HEK293 (cell line): ENCODE measurements around the gene SFXN3.

Experiments used
- AEBP2 ChIP-seq: fragments of 450-650 bp; formaldehyde crosslinking; IDR thresholded peaks from 2 replicates; pipeline ENCODE4 v1.5.1; 2016; ENCODE audit warnings: missing biosample characterization, missing genetic modification characterization, borderline replicate concordance
- BCL11A ChIP-seq: fragments of 450-650 bp; formaldehyde crosslinking; IDR thresholded peaks from 2 replicates; pipeline ENCODE4 v1.5.1; 2016; ENCODE audit warnings: low read depth, missing biosample characterization, missing genetic modification characterization
- GLI4 ChIP-seq: fragments of 450-650 bp; formaldehyde crosslinking; IDR thresholded peaks from 2 replicates; pipeline ENCODE4 v1.5.1; 2016; ENCODE audit warnings: missing biosample characterization, missing genetic modification characterization
- IKZF3 ChIP-seq: fragments of 450-650 bp; IDR thresholded peaks from 2 replicates; pipeline ENCODE4 v1.5.0; 2018; ENCODE audit warnings: missing biosample characterization, mild to moderate bottlenecking, missing genetic modification characterization, moderate library complexity
- KLF16 ChIP-seq: fragments of 450-650 bp; formaldehyde crosslinking; IDR thresholded peaks from 2 replicates; pipeline ENCODE4 v1.5.1; 2017; ENCODE audit warnings: missing biosample characterization, missing genetic modification characterization
- KLF9 ChIP-seq: fragments of 450-650 bp; formaldehyde crosslinking; IDR thresholded peaks from 2 replicates; pipeline ENCODE4 v1.5.1; 2016; ENCODE audit warnings: missing biosample characterization, missing genetic modification characterization, low read depth
- SALL2 ChIP-seq: fragments of 450-650 bp; formaldehyde crosslinking; IDR thresholded peaks from 2 replicates; pipeline ENCODE4 v1.5.0; 2017; ENCODE audit warnings: missing biosample characterization, mild to moderate bottlenecking, missing genetic modification characterization, borderline replicate concordance
- SP2 ChIP-seq: fragments of 450-650 bp; formaldehyde crosslinking; IDR thresholded peaks from 2 replicates; pipeline ENCODE4 v1.5.1; 2016; ENCODE audit warnings: missing biosample characterization, missing genetic modification characterization
- SP3 ChIP-seq: fragments of 450-650 bp; formaldehyde crosslinking; IDR thresholded peaks from 2 replicates; pipeline ENCODE4 v1.5.1; 2016; ENCODE audit warnings: missing biosample characterization, missing genetic modification characterization
- SP7 ChIP-seq: fragments of 450-650 bp; formaldehyde crosslinking; IDR thresholded peaks from 2 replicates; pipeline ENCODE4 v1.5.1; 2016; ENCODE audit warnings: missing biosample characterization, missing genetic modification characterization
- TRIM28 ChIP-seq: IDR thresholded peaks from 2 replicates; pipeline ENCODE4 v1.6.1; 2011; ENCODE audit warnings: low read length, control low read depth, borderline replicate concordance
- ZBTB17 ChIP-seq: fragments of 450-650 bp; formaldehyde crosslinking; IDR thresholded peaks from 2 replicates; pipeline ENCODE4 v1.5.1; 2016; ENCODE audit warnings: missing biosample characterization, missing genetic modification characterization
- ZBTB48 ChIP-seq: fragments of 450-650 bp; formaldehyde crosslinking; IDR thresholded peaks from 2 replicates; pipeline ENCODE4 v1.5.1; 2016; ENCODE audit warnings: missing biosample characterization, missing genetic modification characterization
- ZBTB8A ChIP-seq: fragments of 450-650 bp; formaldehyde crosslinking; IDR thresholded peaks from 2 replicates; pipeline ENCODE4 v1.5.1; 2016; ENCODE audit warnings: missing biosample characterization, missing genetic modification characterization
- ZFP41 ChIP-seq: fragments of 450-650 bp; formaldehyde crosslinking; IDR thresholded peaks from 2 replicates; pipeline ENCODE4 v1.5.1; 2016; ENCODE audit warnings: missing biosample characterization, missing genetic modification characterization, borderline replicate concordance
- ZFP69B ChIP-seq: fragments of 450-650 bp; formaldehyde crosslinking; IDR thresholded peaks from 2 replicates; pipeline ENCODE4 v1.5.1; 2016; ENCODE audit warnings: missing biosample characterization, missing genetic modification characterization
- ZNF16 ChIP-seq: fragments of 450-650 bp; formaldehyde crosslinking; IDR thresholded peaks from 2 replicates; pipeline ENCODE4 v1.5.1; 2016; ENCODE audit warnings: low read depth, missing biosample characterization, missing genetic modification characterization
- ZNF202 ChIP-seq: fragments of 450-650 bp; formaldehyde crosslinking; IDR thresholded peaks from 2 replicates; pipeline ENCODE4 v1.5.1; 2016; ENCODE audit warnings: missing biosample characterization, missing genetic modification characterization, borderline replicate concordance
- ZNF239 ChIP-seq: fragments of 450-650 bp; formaldehyde crosslinking; IDR thresholded peaks from 2 replicates; pipeline ENCODE4 v1.5.1; 2016; ENCODE audit warnings: missing biosample characterization, missing genetic modification characterization
- ZNF248 ChIP-seq: fragments of 450-650 bp; formaldehyde crosslinking; IDR thresholded peaks from 2 replicates; pipeline ENCODE4 v1.5.1; 2017; ENCODE audit warnings: missing biosample characterization, missing genetic modification characterization
- ZNF394 ChIP-seq: fragments of 450-650 bp; formaldehyde crosslinking; IDR thresholded peaks from 2 replicates; pipeline ENCODE4 v1.5.1; 2016; ENCODE audit warnings: missing biosample characterization, missing genetic modification characterization, mild to moderate bottlenecking, moderate library complexity, borderline replicate concordance
- ZNF513 ChIP-seq: fragments of 450-650 bp; IDR thresholded peaks from 2 replicates; pipeline ENCODE4 v1.5.1; 2018; ENCODE audit warnings: missing biosample characterization, missing genetic modification characterization
- ZNF521 ChIP-seq: fragments of 450-650 bp; formaldehyde crosslinking; IDR thresholded peaks from 2 replicates; pipeline ENCODE4 v1.5.1; 2017; ENCODE audit warnings: missing biosample characterization, mild to moderate bottlenecking, missing genetic modification characterization
- ZNF548 ChIP-seq: fragments of 450-650 bp; formaldehyde crosslinking; IDR thresholded peaks from 2 replicates; pipeline ENCODE4 v1.5.1; 2016; ENCODE audit warnings: missing biosample characterization, missing genetic modification characterization
- ZNF747 ChIP-seq: fragments of 450-650 bp; formaldehyde crosslinking; IDR thresholded peaks from 2 replicates; pipeline ENCODE4 v1.5.1; 2016; ENCODE audit warnings: missing biosample characterization, missing genetic modification characterization
- ZSCAN16 ChIP-seq: fragments of 450-650 bp; formaldehyde crosslinking; IDR thresholded peaks from 2 replicates; pipeline ENCODE4 v1.5.1; 2016; ENCODE audit warnings: missing biosample characterization, missing genetic modification characterization
- ZSCAN4 ChIP-seq: fragments of 450-650 bp; formaldehyde crosslinking; IDR thresholded peaks from 2 replicates; pipeline ENCODE4 v1.5.1; 2017; ENCODE audit warnings: missing biosample characterization, missing genetic modification characterization
- TF ChIP-seq, protein P1 (sequence below): fragments of 450-650 bp; formaldehyde crosslinking; conservative IDR thresholded peaks from 2 replicates; pipeline ENCODE4 v1.5.1; 2016; ENCODE audit warnings: low read depth, missing biosample characterization, missing genetic modification characterization
- TF ChIP-seq, protein P2 (sequence below): fragments of 450-650 bp; formaldehyde crosslinking; IDR thresholded peaks from 2 replicates; pipeline ENCODE4 v1.5.1; 2017; ENCODE audit warnings: missing biosample characterization, missing genetic modification characterization
- TF ChIP-seq, protein P3 (sequence below): fragments of 450-650 bp; formaldehyde crosslinking; IDR thresholded peaks from 2 replicates; pipeline ENCODE4 v1.5.1; 2016; ENCODE audit warnings: missing biosample characterization, missing genetic modification characterization

Gene SFXN3

GRCh38 chr10:100998991-100999741 is 31.9 kb upstream of the SFXN3 start (continued):
- TF ChIP-seq, protein P1, sequence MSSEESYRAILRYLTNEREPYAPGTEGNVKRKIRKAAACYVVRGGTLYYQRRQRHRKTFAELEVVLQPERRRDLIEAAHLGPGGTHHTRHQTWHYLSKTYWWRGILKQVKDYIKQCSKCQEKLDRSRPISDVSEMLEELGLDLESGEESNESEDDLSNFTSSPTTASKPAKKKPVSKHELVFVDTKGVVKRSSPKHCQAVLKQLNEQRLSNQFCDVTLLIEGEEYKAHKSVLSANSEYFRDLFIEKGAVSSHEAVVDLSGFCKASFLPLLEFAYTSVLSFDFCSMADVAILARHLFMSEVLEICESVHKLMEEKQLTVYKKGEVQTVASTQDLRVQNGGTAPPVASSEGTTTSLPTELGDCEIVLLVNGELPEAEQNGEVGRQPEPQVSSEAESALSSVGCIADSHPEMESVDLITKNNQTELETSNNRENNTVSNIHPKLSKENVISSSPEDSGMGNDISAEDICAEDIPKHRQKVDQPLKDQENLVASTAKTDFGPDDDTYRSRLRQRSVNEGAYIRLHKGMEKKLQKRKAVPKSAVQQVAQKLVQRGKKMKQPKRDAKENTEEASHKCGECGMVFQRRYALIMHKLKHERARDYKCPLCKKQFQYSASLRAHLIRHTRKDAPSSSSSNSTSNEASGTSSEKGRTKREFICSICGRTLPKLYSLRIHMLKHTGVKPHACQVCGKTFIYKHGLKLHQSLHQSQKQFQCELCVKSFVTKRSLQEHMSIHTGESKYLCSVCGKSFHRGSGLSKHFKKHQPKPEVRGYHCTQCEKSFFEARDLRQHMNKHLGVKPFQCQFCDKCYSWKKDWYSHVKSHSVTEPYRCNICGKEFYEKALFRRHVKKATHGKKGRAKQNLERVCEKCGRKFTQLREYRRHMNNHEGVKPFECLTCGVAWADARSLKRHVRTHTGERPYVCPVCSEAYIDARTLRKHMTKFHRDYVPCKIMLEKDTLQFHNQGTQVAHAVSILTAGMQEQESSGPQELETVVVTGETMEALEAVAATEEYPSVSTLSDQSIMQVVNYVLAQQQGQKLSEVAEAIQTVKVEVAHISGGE (tag by site-specific recombination) = peak; percentile 25
- TF ChIP-seq ZSCAN16 = 0 out of 2 replicates have a peak, but pooled peaks have one; percentile 18
- no peak for TF ChIP-seq ZNF202 (tag by site-specific recombination)
- TF ChIP-seq ZFP69B (tag by site-specific recombination) = peak; percentile 66
- no peak for TF ChIP-seq ZFP41
- TF ChIP-seq SALL2 (tag by site-specific recombination) = no peak
- no peak for TF ChIP-seq ZNF16 (tag by site-specific recombination)
- peak; percentile 74; the same call in 1 of the 2 replicates for TF ChIP-seq KLF16 (tag by site-specific recombination)
- no peak for TF ChIP-seq TRIM28
- no peak for TF ChIP-seq ZNF521 (tag by site-specific recombination)
- TF ChIP-seq ZNF394 (tag by site-specific recombination) = peak; percentile 46; the same call in 1 of the 2 replicates
- TF ChIP-seq SP3 (tag by site-specific recombination) = peak; percentile 76
- TF ChIP-seq ZBTB48 (tag by site-specific recombination) = 0 out of 2 replicates have a peak, but pooled peaks have one; percentile 19
- TF ChIP-seq ZNF248 (tag by site-specific recombination) = no peak
- no peak for TF ChIP-seq ZNF548 (tag by site-specific recombination)
- no peak for TF ChIP-seq AEBP2 (tag by site-specific recombination)
- TF ChIP-seq ZBTB17 (tag by site-specific recombination) = 0 out of 2 replicates have a peak, but pooled peaks have one; percentile 3
- TF ChIP-seq SP2 (tag by site-specific recombination) = peak; percentile 39
- TF ChIP-seq KLF9 (tag by site-specific recombination) = peak; percentile 81
- TF ChIP-seq ZNF747 (tag by site-specific recombination) = no peak
- TF ChIP-seq, protein P2, sequence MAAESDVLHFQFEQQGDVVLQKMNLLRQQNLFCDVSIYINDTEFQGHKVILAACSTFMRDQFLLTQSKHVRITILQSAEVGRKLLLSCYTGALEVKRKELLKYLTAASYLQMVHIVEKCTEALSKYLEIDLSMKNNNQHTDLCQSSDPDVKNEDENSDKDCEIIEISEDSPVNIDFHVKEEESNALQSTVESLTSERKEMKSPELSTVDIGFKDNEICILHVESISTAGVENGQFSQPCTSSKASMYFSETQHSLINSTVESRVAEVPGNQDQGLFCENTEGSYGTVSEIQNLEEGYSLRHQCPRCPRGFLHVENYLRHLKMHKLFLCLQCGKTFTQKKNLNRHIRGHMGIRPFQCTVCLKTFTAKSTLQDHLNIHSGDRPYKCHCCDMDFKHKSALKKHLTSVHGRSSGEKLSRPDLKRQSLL (tag by site-specific recombination) = 0 out of 2 replicates have a peak, but pooled peaks have one; percentile 41
- TF ChIP-seq GLI4 = no peak
- TF ChIP-seq ZNF239 = 0 out of 2 replicates have a peak, but pooled peaks have one; percentile 12
- 0 out of 2 replicates have a peak, but pooled peaks have one; percentile 8 for TF ChIP-seq ZSCAN4 (tag by site-specific recombination)
- peak; percentile 30 for TF ChIP-seq SP7 (tag by site-specific recombination)
- TF ChIP-seq ZBTB8A = peak; percentile 84
- no peak for TF ChIP-seq ZNF513
- TF ChIP-seq, protein P3, sequence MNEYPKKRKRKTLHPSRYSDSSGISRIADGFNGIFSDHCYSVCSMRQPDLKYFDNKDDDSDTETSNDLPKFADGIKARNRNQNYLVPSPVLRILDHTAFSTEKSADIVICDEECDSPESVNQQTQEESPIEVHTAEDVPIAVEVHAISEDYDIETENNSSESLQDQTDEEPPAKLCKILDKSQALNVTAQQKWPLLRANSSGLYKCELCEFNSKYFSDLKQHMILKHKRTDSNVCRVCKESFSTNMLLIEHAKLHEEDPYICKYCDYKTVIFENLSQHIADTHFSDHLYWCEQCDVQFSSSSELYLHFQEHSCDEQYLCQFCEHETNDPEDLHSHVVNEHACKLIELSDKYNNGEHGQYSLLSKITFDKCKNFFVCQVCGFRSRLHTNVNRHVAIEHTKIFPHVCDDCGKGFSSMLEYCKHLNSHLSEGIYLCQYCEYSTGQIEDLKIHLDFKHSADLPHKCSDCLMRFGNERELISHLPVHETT (tag by site-specific recombination) = no peak; the same call in 1 of the 2 replicates
- TF ChIP-seq IKZF3 = 0 out of 2 replicates have a peak, but pooled peaks have one; percentile 43
- peak; percentile 79 for TF ChIP-seq BCL11A (tag by site-specific recombination)
